Measurements from ENCODE around the gene CD300A.

DNA sequence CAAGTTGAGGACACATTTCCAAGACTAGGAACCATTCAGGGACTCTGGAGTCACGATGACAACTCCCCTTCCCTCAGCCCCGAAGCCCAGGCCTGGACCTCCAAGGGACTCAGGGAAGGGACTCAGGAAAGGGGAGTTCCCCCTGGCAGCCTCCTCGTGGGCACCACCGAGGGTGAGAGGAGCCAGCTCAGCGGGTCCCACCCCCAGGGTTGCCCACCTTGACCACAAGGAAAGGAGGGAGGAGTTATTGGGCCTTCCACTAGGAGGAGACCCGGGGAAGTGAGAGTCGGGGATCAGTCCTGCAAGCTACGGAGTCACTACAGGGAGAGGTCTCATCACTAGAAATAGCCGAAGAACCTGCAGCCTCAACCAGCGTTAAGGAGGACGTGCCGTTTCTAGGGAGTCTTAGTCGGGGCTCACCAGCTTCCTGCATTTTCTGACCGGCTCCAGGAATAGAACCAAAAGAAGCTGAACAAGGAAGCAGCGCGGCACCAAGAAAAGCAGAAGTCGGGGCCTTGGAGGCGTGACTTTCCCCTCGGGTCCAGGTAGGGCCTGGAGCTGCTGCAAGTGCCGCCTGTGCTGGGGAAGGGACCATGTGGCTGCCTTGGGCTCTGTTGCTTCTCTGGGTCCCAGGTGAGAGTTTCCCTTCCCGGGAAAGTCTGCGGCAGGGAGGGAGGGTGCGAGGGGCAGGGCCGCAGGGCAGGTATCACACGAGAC is at the start of gene CD300A:
- TF ChIP-seq POLR2A (IDR thresholded peaks at IDR 0.05; ENCODE audit: low read depth, low read length) = peak; percentile 59
- TF ChIP-seq POLR2AphosphoS5 (IDR thresholded peaks at IDR 0.05; ENCODE audit: low read depth, low read length) = no peak
